ENCODE data around the gene SUFU. TPM values are rescaled to one million over a fixed set of nuclear protein-coding genes. Genes with fewer than 3 reads are reported as not detected.
A peak's percentile ranks its signal among the peaks of the same experiment; 100 is the strongest.

The SUFU gene
- total and polyA plus RNA-seq, 2 experiments from 2014 or later = 10.9 to 18.2 TPM

GRCh38 chr10:102545265-102545871, 41.6 kb downstream of the SUFU start:
- H3K9me3 ChIP-seq (ENCODE audit: low read depth) = no peaks in the 10 kb centered on the region
- H2AFZ ChIP-seq = no peak overlapping the region
- H3K27ac ChIP-seq = no peak overlapping the region
- no peaks in the 10 kb centered on the region for H3K36me3 ChIP-seq (replicated peaks; ENCODE audit: insufficient read depth, low read depth)
- no peak overlapping the region for H3K4me2 ChIP-seq
- H3K4me1 ChIP-seq (ENCODE audit: insufficient read depth) = peaks cover 7% of the 10 kb centered on the region
- peaks cover 1% of the 10 kb centered on the region for H4K20me1 ChIP-seq (ENCODE audit: insufficient read depth, poor library complexity, severe bottlenecking)
- no peak overlapping the region for H3K4me3 ChIP-seq
- no peaks in the 10 kb centered on the region for H3K9me2 ChIP-seq (replicated peaks; ENCODE audit: insufficient read depth)
- 93% methylated on average over 6 of the region's 7 CpGs for WGBS (ENCODE audit: low lambda C conversion rate, missing lambda C conversion rate)
- no peak for DNase-seq (ENCODE audit: low spot score)
- TF ChIP-seq EZH2 (IDR thresholded peaks at IDR 0.05; ENCODE audit: borderline replicate concordance) (no peak), EZH2phosphoT487 (IDR thresholded peaks at IDR 0.05; ENCODE audit: low read depth, severe bottlenecking, unreplicated experiment) (no peak), CTCF (IDR thresholded peaks at IDR 0.05; ENCODE audit: poor library complexity) (no peak)
- H3K27me3 ChIP-seq = no peaks in the 10 kb centered on the region
- peaks cover 44% of the 10 kb centered on the region for H3K79me2 ChIP-seq

- Histone ChIP-seq H4K20me1 (ENCODE audit: insufficient read depth, poor library complexity, severe bottlenecking) (no peaks in the 10 kb centered on the region), H3K4me3 (no peak overlapping the region), H3K36me3 (replicated peaks; ENCODE audit: insufficient read depth, low read depth) (no peaks in the 10 kb centered on the region), H3K27ac (no peak overlapping the region), H3K9me3 (ENCODE audit: low read depth) (no peaks in the 10 kb centered on the region), H2AFZ (no peak overlapping the region), H3K9me2 (replicated peaks; ENCODE audit: insufficient read depth) (no peaks in the 10 kb centered on the region), H3K4me1 (ENCODE audit: insufficient read depth) (peaks cover 7% of the 10 kb centered on the region), H3K27me3 (no peaks in the 10 kb centered on the region), H3K79me2 (peaks cover 42% of the 10 kb centered on the region), H3K4me2 (peak overlapping the region; percentile 49)
- no peak for DNase-seq (ENCODE audit: low spot score)
- 88% methylated on average over 2 of the region's 2 CpGs for WGBS (ENCODE audit: low lambda C conversion rate, missing lambda C conversion rate)
- TF ChIP-seq EZH2 (IDR thresholded peaks at IDR 0.05; ENCODE audit: borderline replicate concordance) = no peak
- no peak for TF ChIP-seq EZH2phosphoT487 (IDR thresholded peaks at IDR 0.05; ENCODE audit: low read depth, severe bottlenecking, unreplicated experiment)
- TF ChIP-seq CTCF (IDR thresholded peaks at IDR 0.05; ENCODE audit: poor library complexity) = no peak
These were observed 42.2 kb downstream of the SUFU start for GRCh38 chr10:102545997-102546396.

GRCh38 chr10:102546606-102547320, 43.0 kb downstream of the SUFU start:
- H3K9me2 ChIP-seq (replicated peaks; ENCODE audit: insufficient read depth) = no peaks in the 10 kb centered on the region
- no peaks in the 10 kb centered on the region for H3K36me3 ChIP-seq (replicated peaks; ENCODE audit: insufficient read depth, low read depth)
- peaks cover 7% of the 10 kb centered on the region for H3K4me1 ChIP-seq (ENCODE audit: insufficient read depth)
- DNase-seq (ENCODE audit: low spot score) = no peak
- H3K4me2 ChIP-seq = peak overlapping the region; percentile 49
- peaks cover 42% of the 10 kb centered on the region for H3K79me2 ChIP-seq
- no peaks in the 10 kb centered on the region for H3K27me3 ChIP-seq
- no peaks in the 10 kb centered on the region for H4K20me1 ChIP-seq (ENCODE audit: insufficient read depth, poor library complexity, severe bottlenecking)
- H3K27ac ChIP-seq = peak overlapping the region; percentile 31
- no peak overlapping the region for H3K4me3 ChIP-seq
- H2AFZ ChIP-seq = no peak overlapping the region
- TF ChIP-seq CTCF (IDR thresholded peaks at IDR 0.05; ENCODE audit: poor library complexity) (no peak), EZH2phosphoT487 (IDR thresholded peaks at IDR 0.05; ENCODE audit: low read depth, severe bottlenecking, unreplicated experiment) (no peak), EZH2 (IDR thresholded peaks at IDR 0.05; ENCODE audit: borderline replicate concordance) (no peak)
- H3K9me3 ChIP-seq (ENCODE audit: low read depth) = no peaks in the 10 kb centered on the region
- 71% methylated on average over 12 of the region's 12 CpGs for WGBS (ENCODE audit: low lambda C conversion rate, missing lambda C conversion rate)
